ENCODE results near the gene PRKN.

The PRKN gene

GRCh38 chr6:161422710-161423680 lies 1304.6 kb downstream of the PRKN start:
- no peak for DNase-seq (ENCODE audit: extremely low spot score)
- POLR2A ChIA-PET = no interaction called here
- no peak for TF ChIP-seq NFRKB (IDR thresholded peaks at IDR 0.05)
- CTCF ChIA-PET = no interaction called here

DNA sequence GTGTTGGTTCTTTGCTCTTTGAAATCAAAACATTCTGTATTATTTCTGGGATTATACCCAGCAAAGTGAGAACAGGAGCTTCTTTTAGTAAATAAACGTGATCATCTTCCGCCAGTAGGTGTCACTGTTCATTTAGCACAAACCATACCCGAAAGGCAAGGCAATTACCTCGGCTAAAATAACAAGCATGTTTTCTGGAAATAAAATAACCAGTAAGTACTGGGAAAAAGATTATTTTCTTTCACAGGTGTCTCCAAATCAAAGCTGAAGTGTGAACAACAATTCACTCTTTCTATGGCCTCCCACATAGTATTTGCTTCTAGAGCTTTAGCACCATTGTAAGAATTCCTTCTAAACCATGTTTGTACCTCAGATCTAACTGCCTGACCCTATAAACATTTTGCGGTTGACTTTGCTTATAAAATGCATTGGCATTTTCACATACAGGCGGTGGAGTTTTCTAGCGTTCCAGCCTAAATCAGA lies 1309.1 kb downstream of the PRKN start:
- CTCF ChIA-PET = interaction anchor here (0.6 to 1.8 kb wide), 27 partner anchors 8 to 1586 kb away, joined by 3 to 12 read pairs (median 4); no protein-coding TSS in a partner anchor
- DNase-seq (ENCODE audit: extremely low spot score) = peak; percentile 67
- POLR2A ChIA-PET = no interaction called here
- TF ChIP-seq FOXA1 (IDR thresholded peaks at IDR 0.05) (no peak), FOXK2 (IDR thresholded peaks at IDR 0.05) (no peak), ELF4 (IDR thresholded peaks at IDR 0.05) (no peak), ARNT (IDR thresholded peaks at IDR 0.05) (no peak), CTBP1 (IDR thresholded peaks at IDR 0.05; ENCODE audit: borderline replicate concordance) (no peak), L3MBTL2 (conservative IDR thresholded peaks at IDR 0.05) (no peak), NFRKB (IDR thresholded peaks at IDR 0.05) (no peak), FOXM1 (IDR thresholded peaks at IDR 0.05; ENCODE audit: borderline replicate concordance) (no peak), SUZ12 (IDR thresholded peaks at IDR 0.05) (no peak), TARDBP (IDR thresholded peaks at IDR 0.05) (no peak), LEF1 (IDR thresholded peaks at IDR 0.05; ENCODE audit: borderline replicate concordance) (no peak), HDGF (IDR thresholded peaks at IDR 0.05; ENCODE audit: borderline replicate concordance) (no peak), SP1 (IDR thresholded peaks at IDR 0.05) (no peak), BHLHE40 (IDR thresholded peaks at IDR 0.05; ENCODE audit: borderline replicate concordance) (no peak), PKNOX1 (IDR thresholded peaks at IDR 0.05) (no peak), ZNF384 (IDR thresholded peaks at IDR 0.05) (no peak)

GRCh38 chr6:161417717-161418462 lies 1309.7 kb downstream of the PRKN start:
- ChIA-PET POLR2A (no interaction called here), CTCF (interaction anchor here (0.5 to 1.8 kb wide), 26 partner anchors 8 to 984 kb away, joined by 3 to 12 read pairs (median 4); no protein-coding TSS in a partner anchor)
- TF ChIP-seq FOXK2 (IDR thresholded peaks at IDR 0.05) (no peak), ZNF384 (IDR thresholded peaks at IDR 0.05) (no peak)
- DNase-seq (ENCODE audit: extremely low spot score) = peak; percentile 47

DNA sequence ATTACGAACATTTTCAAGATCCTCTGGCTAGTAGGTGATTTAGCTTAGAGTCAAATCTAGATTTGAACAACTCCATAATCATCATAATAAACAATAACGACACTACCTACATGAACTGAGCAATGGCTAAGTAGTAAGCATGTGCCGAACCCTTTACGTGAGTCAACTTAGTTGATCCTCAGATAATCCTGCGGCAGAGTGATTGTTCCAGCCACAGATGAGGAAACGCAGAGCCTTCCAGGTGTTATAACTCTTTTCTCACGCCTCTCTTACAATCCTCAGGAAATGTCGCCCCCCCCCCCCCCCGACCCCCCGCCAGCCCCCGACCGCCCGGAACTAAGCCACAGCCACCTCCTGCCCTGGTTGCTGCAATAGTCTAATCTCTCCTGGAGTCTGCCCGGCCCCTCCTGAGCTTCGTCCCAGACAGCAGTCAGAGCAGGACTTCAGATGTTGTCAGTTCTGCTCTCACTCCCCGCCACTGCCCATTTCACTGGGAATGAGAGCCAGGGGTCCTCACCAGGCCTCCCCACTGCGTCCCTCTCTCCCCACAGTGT lies 1312.2 kb downstream of the PRKN start:
- TF ChIP-seq FOXA1 (IDR thresholded peaks at IDR 0.05) = no peak
- no peak for TF ChIP-seq NFRKB (IDR thresholded peaks at IDR 0.05)
- no peak for TF ChIP-seq L3MBTL2 (conservative IDR thresholded peaks at IDR 0.05)
- no peak for TF ChIP-seq FOXK2 (IDR thresholded peaks at IDR 0.05)
- TF ChIP-seq BHLHE40 (IDR thresholded peaks at IDR 0.05; ENCODE audit: borderline replicate concordance) = no peak
- TF ChIP-seq LEF1 (IDR thresholded peaks at IDR 0.05; ENCODE audit: borderline replicate concordance) = no peak
- no peak for TF ChIP-seq PKNOX1 (IDR thresholded peaks at IDR 0.05)
- no peak for TF ChIP-seq ARNT (IDR thresholded peaks at IDR 0.05)
- no peak for TF ChIP-seq ZNF384 (IDR thresholded peaks at IDR 0.05)
- no peak for TF ChIP-seq SP1 (IDR thresholded peaks at IDR 0.05)
- TF ChIP-seq CTBP1 (IDR thresholded peaks at IDR 0.05; ENCODE audit: borderline replicate concordance) = no peak
- no peak for TF ChIP-seq HDGF (IDR thresholded peaks at IDR 0.05; ENCODE audit: borderline replicate concordance)
- TF ChIP-seq FOXM1 (IDR thresholded peaks at IDR 0.05; ENCODE audit: borderline replicate concordance) = no peak
- no peak for TF ChIP-seq ELF4 (IDR thresholded peaks at IDR 0.05)
- no peak for TF ChIP-seq TARDBP (IDR thresholded peaks at IDR 0.05)
- no peak for TF ChIP-seq SUZ12 (IDR thresholded peaks at IDR 0.05)
- CTCF ChIA-PET = interaction anchor here (1.1 kb wide), 1 partner anchor 264 kb away, joined by 5 read pairs; no protein-coding TSS in a partner anchor
- no peak for DNase-seq (ENCODE audit: extremely low spot score)
- POLR2A ChIA-PET = no interaction called here

DNA sequence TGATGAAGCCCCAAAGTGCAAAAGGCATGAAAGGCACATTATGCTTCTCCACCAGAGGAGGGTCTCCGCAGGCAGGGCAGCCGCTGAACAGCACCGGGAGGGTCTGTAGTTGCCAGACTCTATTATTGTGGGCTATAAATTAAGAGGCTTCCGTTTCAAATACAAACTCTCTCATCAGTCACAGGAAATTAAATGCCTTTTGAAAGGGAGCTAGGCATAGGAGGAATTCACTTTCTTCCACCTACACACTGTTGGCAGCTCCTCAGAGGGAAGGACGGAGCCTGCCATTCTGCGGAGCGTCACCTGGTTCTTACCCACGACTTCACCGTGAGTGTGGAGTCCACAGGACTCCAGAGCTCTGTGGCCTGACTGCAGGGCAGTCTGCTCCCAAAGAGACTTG lies 1312.9 kb downstream of the PRKN start:
- CTCF ChIA-PET = interaction anchor here (1.1 kb wide), 1 partner anchor 264 kb away, joined by 5 read pairs; no protein-coding TSS in a partner anchor
- no peak for DNase-seq (ENCODE audit: extremely low spot score)
- TF ChIP-seq FOXM1 (IDR thresholded peaks at IDR 0.05; ENCODE audit: borderline replicate concordance) (no peak), FOXK2 (IDR thresholded peaks at IDR 0.05) (no peak), PKNOX1 (IDR thresholded peaks at IDR 0.05) (no peak), BHLHE40 (IDR thresholded peaks at IDR 0.05; ENCODE audit: borderline replicate concordance) (no peak), LEF1 (IDR thresholded peaks at IDR 0.05; ENCODE audit: borderline replicate concordance) (no peak), SP1 (IDR thresholded peaks at IDR 0.05) (no peak), TARDBP (IDR thresholded peaks at IDR 0.05) (no peak)
- POLR2A ChIA-PET = no interaction called here

All from HEK293T (cell line).